PC-9 (cell line): ENCODE measurements around the gene ETV3L. TPM values are rescaled to one million over a fixed set of nuclear protein-coding genes. Genes with fewer than 3 reads are reported as not detected.
A peak's percentile ranks its signal among the peaks of the same experiment; 100 is the strongest.

Experiments used
- BruUV-seq: library from RNA; stranded (reverse); fragments of 400-500 nt; replicated peaks from 2 replicates; lab custom pipeline; 2021; lab: Mats Ljungman, UMichigan
- CTCF ChIA-PET: fragments of 300-600 bp; sonication (Branson Sonifier 250); formaldehyde crosslinking; loops from one replicate; lab custom pipeline; 2022; ENCODE audit warnings: antibody characterized with exemption; lab: Charles Lee
- POLR2A ChIA-PET: fragments of 300-600 bp; sonication (Branson Sonifier 250); formaldehyde crosslinking; loops from one replicate; lab custom pipeline; 2022; ENCODE audit warnings: antibody characterized with exemption; ENCODE audit not compliant: unreplicated experiment; lab: Charles Lee
- DNase-seq, 2 experiments: peaks; one replicate each; pipeline versions ENCODE4 v3.0.0 to v3.0.0-alpha.2; 2015 to 2022; ENCODE audit warnings: mixed read lengths in 1 of 2
- H2AFZ ChIP-seq: fragments of 200-600 bp; sonication (generic); 2 replicates; pipeline ENCODE4 v1.8.1; 2017; ENCODE audit warnings: antibody characterized with exemption
- H3F3A ChIP-seq: fragments of 200-600 bp; sonication (generic); 2 replicates; pipeline ENCODE4 v1.8.1; 2017; ENCODE audit warnings: antibody characterized with exemption, mild to moderate bottlenecking, low read depth; ENCODE audit not compliant: insufficient read depth
- H3K27ac ChIP-seq: fragments of 200-600 bp; sonication (generic); 2 replicates; pipeline ENCODE4 v1.6.1; 2016; ENCODE audit warnings: mixed run types
- H3K27me3 ChIP-seq: fragments of 200-600 bp; sonication (generic); 2 replicates; pipeline ENCODE4 v1.6.1; 2016; ENCODE audit warnings: low read depth, mixed run types; ENCODE audit not compliant: insufficient read depth
- H3K36me3 ChIP-seq: fragments of 200-600 bp; sonication (generic); 2 replicates; pipeline ENCODE4 v1.6.1; 2016; ENCODE audit warnings: low read depth, mixed run types
- H3K4me1 ChIP-seq: fragments of 200-600 bp; sonication (generic); replicated peaks from 2 replicates; pipeline ENCODE4 v1.6.1; 2016; ENCODE audit warnings: mixed run types; ENCODE audit not compliant: insufficient read depth
- H3K4me2 ChIP-seq: fragments of 200-600 bp; sonication (generic); 2 replicates; pipeline ENCODE4 v1.6.1; 2017; ENCODE audit warnings: mixed run types
- H3K4me3 ChIP-seq: fragments of 200-600 bp; sonication (generic); 2 replicates; pipeline ENCODE4 v1.6.1; 2016; ENCODE audit warnings: mixed run types
- H3K79me2 ChIP-seq: fragments of 200-600 bp; sonication (generic); 2 replicates; pipeline ENCODE4 v1.6.1; 2017; ENCODE audit warnings: low read depth, mixed run types
- H3K9me2 ChIP-seq: fragments of 200-600 bp; sonication (generic); 2 replicates; pipeline ENCODE4 v1.8.1; 2017; ENCODE audit warnings: mild to moderate bottlenecking; ENCODE audit not compliant: insufficient read depth
- H3K9me3 ChIP-seq: fragments of 200-600 bp; sonication (generic); 2 replicates; pipeline ENCODE4 v1.8.1; 2016; ENCODE audit warnings: low read depth; ENCODE audit not compliant: insufficient read depth
- H4K20me1 ChIP-seq: fragments of 200-600 bp; sonication (generic); 2 replicates; pipeline ENCODE4 v1.8.1; 2017; ENCODE audit not compliant: insufficient read depth
- CTCF ChIP-seq: fragments of 200-600 bp; sonication (generic); conservative IDR thresholded peaks from 2 replicates; pipeline ENCODE4 v1.6.1; 2017; ENCODE audit warnings: mixed run types, antibody characterized with exemption, mild to moderate bottlenecking, moderate library complexity
- EZH2 ChIP-seq: fragments of 200-600 bp; sonication (generic); IDR thresholded peaks from 2 replicates; pipeline ENCODE4 v1.8.0; 2017; ENCODE audit warnings: antibody characterized with exemption, low read depth
- intact Hi-C: fragments of 100-400 bp; cut with micrococcal nuclease; formaldehyde crosslinking; loops from one replicate; pipeline ENCODE4 v1.10.0; 2022; ENCODE audit not compliant: unreplicated experiment
- total RNA-seq: library from RNA; stranded (reverse); gene quantifications from 2 replicates; pipeline ENCODE4 v1.2.3, GENCODE V29; 2021

Gene ETV3L
- total RNA-seq, 1 experiment from 2014 or later: not detected

GRCh38 chr1:157045250-157046218 lies 54.1 kb downstream of the ETV3L start, which contains the start of gene ARHGEF11:
TSS of gene ARHGEF11 (minus strand) at chr1:157045742. CDS start at chr1:157044330, 1,412 bp downstream.
- H3K79me2 ChIP-seq: peaks cover 47% of the 10 kb centered on the region
- POLR2A ChIA-PET: interaction anchor here (0.6 kb wide), 1 partner anchor 60 kb away, joined by 3 read pairs; no protein-coding TSS in a partner anchor
- H3K9me3 ChIP-seq: no peaks in the 10 kb centered on the region
- TF ChIP-seq CTCF (no peak), EZH2 (no peak)
- H3K27ac ChIP-seq: peak within 1 kb of the TSS; percentile 42; the same call in 1 of the 2 replicates
- peak within 1 kb of the TSS; percentile 70 for H3K4me3 ChIP-seq
- peak within 1 kb of the TSS; percentile 95 for H3K4me2 ChIP-seq
- CTCF ChIA-PET: interaction anchor here (0.6 kb wide), 2 partner anchors 466 to 1047 kb away, joined by 3 read pairs; partner anchors contain the start of gene TTC24
- no peaks in the 10 kb centered on the region for H3K27me3 ChIP-seq
- H2AFZ ChIP-seq: peak within 1 kb of the TSS; percentile 95
- peak; percentile 57 to 94 for DNase-seq
- H3K9me2 ChIP-seq: no peaks in the 10 kb centered on the region
- no peaks in the 10 kb centered on the region for H4K20me1 ChIP-seq
- H3K4me1 ChIP-seq: peaks cover 37% of the 10 kb centered on the region
- intact Hi-C loops: loop anchor here (2.0 to 10.0 kb wide), 2 partner anchors 45 to 81 kb away; no protein-coding TSS in a partner anchor
- H3F3A ChIP-seq: peaks cover 9% of the 10 kb centered on the region; the same call in 1 of the 2 replicates
- peaks cover 6% of the 10 kb centered on the region; the same call in 1 of the 2 replicates for H3K36me3 ChIP-seq
- no TSS peak for BruUV-seq

GRCh38 chr1:157044326-157044725 lies 55.3 kb downstream of the ETV3L start:
- no peaks in the 10 kb centered on the region for H3K9me2 ChIP-seq
- peaks cover 57% of the 10 kb centered on the region for H3K79me2 ChIP-seq
- peaks cover 37% of the 10 kb centered on the region for H3K4me1 ChIP-seq
- H3K4me2 ChIP-seq: peak overlapping the region; percentile 95
- intact Hi-C loops: loop anchor here (2.0 to 10.0 kb wide), 2 partner anchors 44 to 80 kb away; no protein-coding TSS in a partner anchor
- H3K27ac ChIP-seq: no peak overlapping the region
- CTCF ChIA-PET: no interaction called here
- H3K4me3 ChIP-seq: peak overlapping the region; percentile 70
- no peaks in the 10 kb centered on the region for H3K27me3 ChIP-seq
- peaks cover 9% of the 10 kb centered on the region; the same call in 1 of the 2 replicates for H3F3A ChIP-seq
- no peak for DNase-seq
- TSS peak; percentile 58 for BruUV-seq
- no peaks in the 10 kb centered on the region for H3K9me3 ChIP-seq
- H2AFZ ChIP-seq: no peak overlapping the region
- no peaks in the 10 kb centered on the region for H4K20me1 ChIP-seq
- POLR2A ChIA-PET: no interaction called here
- peaks cover 6% of the 10 kb centered on the region; the same call in 1 of the 2 replicates for H3K36me3 ChIP-seq
- no peak for TF ChIP-seq EZH2

GRCh38 chr1:157043685-157044084 lies 55.9 kb downstream of the ETV3L start:
- TF ChIP-seq CTCF (no peak), EZH2 (no peak)
- H3K27ac ChIP-seq: no peak overlapping the region
- intact Hi-C loops: loop anchor here (2.0 to 10.0 kb wide), 2 partner anchors 43 to 79 kb away; no protein-coding TSS in a partner anchor
- H3K9me3 ChIP-seq: no peaks in the 10 kb centered on the region
- H3K36me3 ChIP-seq: peaks cover 6% of the 10 kb centered on the region; the same call in 1 of the 2 replicates
- H3K4me1 ChIP-seq: peaks cover 37% of the 10 kb centered on the region
- peak overlapping the region; percentile 70; the same call in 1 of the 2 replicates for H3K4me3 ChIP-seq
- H3F3A ChIP-seq: peaks cover 9% of the 10 kb centered on the region; the same call in 1 of the 2 replicates
- CTCF ChIA-PET: no interaction called here
- H3K9me2 ChIP-seq: no peaks in the 10 kb centered on the region
- H2AFZ ChIP-seq: no peak overlapping the region
- BruUV-seq: no TSS peak
- H4K20me1 ChIP-seq: no peaks in the 10 kb centered on the region
- H3K4me2 ChIP-seq: peak overlapping the region; percentile 95
- POLR2A ChIA-PET: no interaction called here
- no peak for DNase-seq
- peaks cover 63% of the 10 kb centered on the region for H3K79me2 ChIP-seq
- H3K27me3 ChIP-seq: no peaks in the 10 kb centered on the region
